HepG2 (cell line): ENCODE data around the gene ZFR2. TPM values are rescaled to one million over a fixed set of nuclear protein-coding genes. Genes with fewer than 3 reads are reported as not detected.

ENCODE experiments used
- ATF5 ChIP-seq: sonication (generic); formaldehyde crosslinking; IDR thresholded peaks from 2 replicates; pipeline ENCODE4 v1.4.0; 2020; ENCODE audit warnings: mild to moderate bottlenecking, low read depth, missing genetic modification reagents
- BCL6 ChIP-seq: IDR thresholded peaks from 2 replicates; pipeline ENCODE4 v1.6.1; 2016; ENCODE audit warnings: missing genetic modification reagents, missing compliant biosample characterization
- BCLAF1 ChIP-seq: fragments of 450-650 bp; IDR thresholded peaks from 2 replicates; pipeline ENCODE4 v1.6.1; 2017; ENCODE audit warnings: mild to moderate bottlenecking
- CREB1 ChIP-seq, 2 experiments: fragments of 450-650 bp in 1 of 2; IDR thresholded peaks; 2 replicates each; pipeline ENCODE4 v1.6.1; 2016 to 2017; ENCODE audit warnings: control low read depth in 1 of 2, mild to moderate bottlenecking in 1 of 2, missing compliant biosample characterization in 1 of 2, missing genetic modification characterization in 1 of 2
- FOXJ3 ChIP-seq: sonication (generic); formaldehyde crosslinking; IDR thresholded peaks from 2 replicates; pipeline ENCODE4 v1.4.0; 2020; ENCODE audit warnings: missing genetic modification reagents, mild to moderate bottlenecking, borderline replicate concordance
- IRX3 ChIP-seq: sonication (generic); formaldehyde crosslinking; IDR thresholded peaks from 2 replicates; pipeline ENCODE4 v1.8.1; 2023; ENCODE audit warnings: mild to moderate bottlenecking, low read depth, missing genetic modification reagents, borderline replicate concordance
- MXD3 ChIP-seq: IDR thresholded peaks from 2 replicates; pipeline ENCODE4 v1.6.1; 2016; ENCODE audit warnings: mild to moderate bottlenecking, missing biosample characterization, missing genetic modification reagents
- NFIB ChIP-seq: sonication (generic); formaldehyde crosslinking; IDR thresholded peaks from 2 replicates; pipeline ENCODE4 v1.9.0; 2021; ENCODE audit warnings: missing genetic modification reagents, mild to moderate bottlenecking, borderline replicate concordance
- NRL ChIP-seq: sonication (generic); formaldehyde crosslinking; IDR thresholded peaks from 2 replicates; pipeline ENCODE4 v1.5.0; 2020; ENCODE audit warnings: missing genetic modification reagents, mild to moderate bottlenecking, moderate library complexity, borderline replicate concordance
- PHF20 ChIP-seq: sonication (generic); formaldehyde crosslinking; IDR thresholded peaks from 2 replicates; pipeline ENCODE4 v1.5.0; 2020; ENCODE audit warnings: mild to moderate bottlenecking, missing genetic modification reagents
- SKI ChIP-seq: fragments of 450-650 bp; IDR thresholded peaks from one replicate; pipeline ENCODE4 v1.6.1; 2018; ENCODE audit warnings: mild to moderate bottlenecking; ENCODE audit not compliant: partially characterized antibody
- THRA ChIP-seq: sonication (generic); formaldehyde crosslinking; IDR thresholded peaks from 2 replicates; pipeline ENCODE4 v1.4.0; 2020; ENCODE audit warnings: missing genetic modification reagents, borderline replicate concordance
- ZIK1 ChIP-seq: sonication (generic); formaldehyde crosslinking; IDR thresholded peaks from 2 replicates; pipeline ENCODE4 v1.5.0; 2020; ENCODE audit warnings: mild to moderate bottlenecking, low read depth, missing genetic modification reagents, borderline replicate concordance
- ZKSCAN5 ChIP-seq: sonication (generic); formaldehyde crosslinking; IDR thresholded peaks from 2 replicates; pipeline ENCODE4 v1.5.1; 2020; ENCODE audit warnings: mild to moderate bottlenecking, missing genetic modification reagents
- ZNF343 ChIP-seq: sonication (generic); formaldehyde crosslinking; IDR thresholded peaks from 2 replicates; pipeline ENCODE4 v1.4.0; 2020; ENCODE audit warnings: mild to moderate bottlenecking, missing genetic modification reagents
- ZNF432 ChIP-seq: sonication (generic); formaldehyde crosslinking; IDR thresholded peaks from 2 replicates; pipeline ENCODE4 v1.5.0; 2020; ENCODE audit warnings: missing genetic modification reagents, mild to moderate bottlenecking, borderline replicate concordance
- ZNF788 ChIP-seq: sonication (generic); formaldehyde crosslinking; IDR thresholded peaks from 2 replicates; pipeline ENCODE4 v1.5.0; 2020; ENCODE audit warnings: mild to moderate bottlenecking, missing genetic modification reagents, borderline replicate concordance
- ZNF879 ChIP-seq: sonication (generic); formaldehyde crosslinking; IDR thresholded peaks from 2 replicates; pipeline ENCODE4 v1.8.1; 2023; ENCODE audit warnings: missing genetic modification reagents
- polyA plus RNA-seq, 8 experiments: library from polyadenylated mRNA; depleted of rRNA in 3 of 8; stranded (reverse) in 7 of 8; unstranded in 1 of 8; fragments of >200 nt; fragmentation: Illumina TruSeq in 4 of 8; extraction: Trizol in 4 of 8; gene quantifications; 2 replicates each; pipeline versions ENCODE4 v1.2.1 to v1.2.3, GENCODE V29; 2011 to 2016; ENCODE audit warnings: low read depth in 4 of 8, missing spikeins in 1 of 8, mixed read lengths in 1 of 8; ENCODE audit not compliant: insufficient read depth in 1 of 8
- total RNA-seq, 5 experiments: library from RNA; depleted of rRNA; stranded (reverse); fragments of >200 nt; fragmentation: Illumina TruSeq; extraction: Trizol; gene quantifications; 2 replicates each; pipeline ENCODE4 v1.2.3, GENCODE V29; 2016; ENCODE audit warnings: low read depth in 1 of 5
- TF ChIP-seq, protein P1 (sequence below): sonication (generic); formaldehyde crosslinking; IDR thresholded peaks from 2 replicates; pipeline ENCODE4 v1.8.0; 2022; ENCODE audit warnings: missing genetic modification reagents, mild to moderate bottlenecking, borderline replicate concordance

ZFR2 gene
- total and polyA plus RNA-seq, 2 of the 13 experiments (the other 11 are each of a cell fraction or from before 2014, with no cell fraction given) = 0.37 to 0.69 TPM

DNA sequence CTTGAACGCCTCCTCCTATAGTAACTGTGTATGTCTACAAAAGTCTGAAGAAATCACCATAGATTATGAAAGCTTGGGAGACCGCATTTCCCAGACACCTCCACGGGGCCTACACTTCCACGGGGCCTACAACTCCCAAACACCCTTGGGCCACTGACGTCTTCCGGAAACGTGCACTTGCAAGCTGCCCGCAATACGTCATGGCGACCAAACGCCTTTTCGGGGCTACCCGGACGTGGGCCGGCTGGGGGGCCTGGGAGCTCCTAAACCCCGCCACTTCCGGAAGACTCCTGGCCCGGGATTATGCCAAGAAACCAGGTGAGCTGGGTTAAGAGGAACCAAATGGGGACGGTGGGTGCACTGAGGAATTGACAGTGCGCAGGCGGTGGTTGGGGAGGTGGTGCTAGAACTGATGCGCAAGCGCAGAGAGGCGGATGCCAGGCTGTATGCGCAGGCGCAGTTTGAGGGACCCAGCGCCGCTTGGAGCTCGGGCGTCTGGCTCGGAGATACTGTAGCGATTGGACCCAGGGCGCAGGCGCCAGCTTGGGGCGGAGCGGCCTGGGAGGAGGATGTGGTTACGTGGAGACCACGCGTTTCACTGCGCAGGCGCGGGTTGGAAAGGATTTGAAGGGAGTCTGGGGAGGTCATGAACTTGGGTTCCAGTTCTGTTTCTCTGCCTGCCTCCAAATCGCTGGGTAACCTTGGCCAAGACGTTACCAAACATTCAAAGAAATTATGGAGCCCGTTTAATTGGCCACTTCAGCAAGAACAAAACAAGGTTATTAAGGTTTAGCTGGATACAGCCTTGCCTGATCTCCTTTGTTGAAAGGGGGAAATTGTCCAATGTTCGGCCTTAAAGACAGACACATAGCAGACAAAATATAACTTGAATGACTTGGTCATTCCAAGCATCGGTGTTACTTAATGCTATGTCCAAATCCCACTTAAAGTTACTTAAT is 106.1 kb downstream of the ZFR2 start, which contains the start of gene MRPL54 (continued):
- TF ChIP-seq ZNF879 (CRISPR knock-in tag) (no peak), SKI (peak; percentile 52), NFIB (CRISPR knock-in tag) (no peak), BCLAF1 (no peak), ZNF432 (CRISPR knock-in tag) (no peak), ZNF788 (CRISPR knock-in tag) (peak; percentile 74; the same call in 1 of the 2 replicates), ZNF343 (CRISPR knock-in tag) (no peak), IRX3 (CRISPR knock-in tag) (no peak), PHF20 (CRISPR knock-in tag) (peak; percentile 72; the same call in 1 of the 2 replicates), BCL6 (CRISPR knock-in tag) (no peak), ATF5 (CRISPR knock-in tag) (no peak), ZKSCAN5 (CRISPR knock-in tag) (no peak), NRL (CRISPR knock-in tag) (no peak; the same call in 1 of the 2 replicates), CREB1 (IDR thresholded peaks at IDR 0.05) (peak; percentile 89), CREB1 (CRISPR knock-in tag; IDR thresholded peaks at IDR 0.05) (peak; percentile 97), MXD3 (CRISPR knock-in tag) (peak; percentile 53; the same call in 1 of the 2 replicates), ZIK1 (CRISPR knock-in tag) (no peak), THRA (CRISPR knock-in tag) (no peak), FOXJ3 (CRISPR knock-in tag) (no peak)
- TF ChIP-seq, protein P1, sequence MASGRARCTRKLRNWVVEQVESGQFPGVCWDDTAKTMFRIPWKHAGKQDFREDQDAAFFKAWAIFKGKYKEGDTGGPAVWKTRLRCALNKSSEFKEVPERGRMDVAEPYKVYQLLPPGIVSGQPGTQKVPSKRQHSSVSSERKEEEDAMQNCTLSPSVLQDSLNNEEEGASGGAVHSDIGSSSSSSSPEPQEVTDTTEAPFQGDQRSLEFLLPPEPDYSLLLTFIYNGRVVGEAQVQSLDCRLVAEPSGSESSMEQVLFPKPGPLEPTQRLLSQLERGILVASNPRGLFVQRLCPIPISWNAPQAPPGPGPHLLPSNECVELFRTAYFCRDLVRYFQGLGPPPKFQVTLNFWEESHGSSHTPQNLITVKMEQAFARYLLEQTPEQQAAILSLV (CRISPR knock-in tag) = no peak
